SK-N-MC (cell line): ENCODE data around the gene OR51B6.

Experiments used
- EZH2 ChIP-seq: fragments of 200-600 bp; sonication (generic); IDR thresholded peaks from one replicate; pipeline ENCODE4 v1.6.1; 2017; ENCODE audit warnings: antibody characterized with exemption
- POLR2AphosphoS5 ChIP-seq: IDR thresholded peaks from 2 replicates; pipeline ENCODE4 v1.6.1; 2012; ENCODE audit warnings: mild to moderate bottlenecking, low read depth, low read length, borderline replicate concordance

GRCh38 chr11:5368502-5369043, 17.3 kb downstream of the OR51B6 start:
- TF ChIP-seq EZH2 (no peak), POLR2AphosphoS5 (no peak)
